Prostate gland (tissue), 2 donors: ENCODE data around the gene SLC35F3.

Source experiments
- CTCF ChIP-seq, 4 experiments: fragments of 200-600 bp in 2 of 4; fragments of 450-650 bp in 2 of 4; sonication (generic) in 2 of 4; IDR thresholded peaks; 1 replicate in 3 of 4; 2 replicates in 1 of 4; pipeline ENCODE4 v1.5.1; 2016 to 2019; ENCODE audit warnings: antibody characterized with exemption in 4 of 4, mild to moderate bottlenecking in 2 of 4, moderate library complexity in 2 of 4
- POLR2AphosphoS5 ChIP-seq: sonication (generic); formaldehyde crosslinking; IDR thresholded peaks from one replicate; pipeline ENCODE4 v1.6.1; 2017; ENCODE audit warnings: antibody characterized with exemption

- TF ChIP-seq POLR2AphosphoS5 (no peak), CTCF (IDR thresholded peaks at IDR 0.05) (no peak)
Observed at GRCh38 chr1:233938476-233938875, 34.0 kb downstream of the SLC35F3 start.
